HG02840 (cell line): ENCODE measurements around the gene DENND1A.
"Not testable (repeated sequence)": the region's sequence is repeated elsewhere in the genome, so short reads cannot be mapped to it uniquely, and the experiment has no call there.

Experiments
- ATAC-seq: cut with Tn5 transposase; IDR thresholded peaks from one replicate; pipeline ENCODE4 v1.9.1; 2021; ENCODE audit warnings: mild to moderate bottlenecking, moderate library complexity, moderate number of reproducible peaks; ENCODE audit not compliant: unreplicated experiment, low FRiP score

Gene DENND1A

DNA sequence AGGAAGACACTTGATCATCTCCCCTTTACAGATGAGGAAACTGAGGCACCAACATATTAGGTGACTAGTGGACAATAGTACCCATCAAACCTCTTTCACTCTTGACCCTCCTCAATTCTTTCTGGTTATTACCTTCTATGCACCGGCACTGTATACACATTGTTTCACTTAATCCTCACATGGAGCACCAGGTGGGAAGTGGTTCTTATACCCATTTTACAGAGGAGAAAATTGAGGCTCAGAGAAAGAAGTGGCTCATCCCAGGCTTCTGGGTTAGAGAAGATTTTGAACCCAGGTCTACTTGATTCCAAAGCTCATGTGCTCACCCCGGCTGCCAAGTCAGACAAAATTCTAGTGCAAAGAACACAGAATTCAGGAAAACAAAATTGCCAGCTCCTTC lies 17.4 kb upstream of the DENND1A start:
- no peak for ATAC-seq

GRCh38 chr9:123946101-123946821 lies 16.3 kb upstream of the DENND1A start:
- no peak for ATAC-seq

GRCh38 chr9:123945532-123945931 lies 15.6 kb upstream of the DENND1A start:
- ATAC-seq: no peak

DNA sequence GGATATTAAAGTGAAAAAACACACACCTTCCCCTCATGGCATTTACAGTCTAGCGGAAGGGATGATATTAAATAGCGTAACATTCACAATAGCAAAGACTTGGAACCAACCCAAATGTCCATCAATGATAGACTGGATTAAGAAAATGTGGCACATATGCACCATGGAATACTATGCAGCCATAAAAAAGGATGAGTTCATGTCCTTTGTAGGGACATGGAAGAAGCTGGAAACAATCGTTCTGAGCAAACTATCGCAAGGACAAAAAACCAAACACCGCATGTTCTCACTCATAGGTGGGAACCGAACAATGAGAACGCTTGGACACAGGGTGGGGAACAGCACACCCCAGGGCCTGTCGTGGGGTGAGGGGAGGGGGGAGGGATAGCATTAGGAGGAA lies 14.5 kb upstream of the DENND1A start:
- not testable (repeated sequence) for ATAC-seq

DNA sequence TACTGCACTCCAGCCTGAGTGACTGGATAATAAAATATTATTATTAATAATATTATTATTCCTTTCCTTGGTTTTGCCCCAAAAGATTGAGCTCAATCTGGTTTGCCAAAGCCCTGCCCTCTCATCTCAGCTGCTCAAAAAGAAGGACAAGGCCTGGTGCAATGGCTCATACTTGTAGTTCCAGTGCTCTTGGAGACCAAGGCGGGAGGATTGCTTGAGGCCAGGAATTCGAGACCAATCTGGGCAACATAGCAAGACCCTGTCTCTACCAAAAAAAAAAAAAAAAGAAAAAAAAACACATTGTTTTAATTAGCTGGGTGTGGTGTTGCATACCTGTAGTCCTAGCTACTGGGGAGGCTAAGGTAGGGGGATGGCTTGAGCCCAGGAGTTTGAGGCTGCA lies 13.7 kb upstream of the DENND1A start:
- no peak for ATAC-seq

DNA sequence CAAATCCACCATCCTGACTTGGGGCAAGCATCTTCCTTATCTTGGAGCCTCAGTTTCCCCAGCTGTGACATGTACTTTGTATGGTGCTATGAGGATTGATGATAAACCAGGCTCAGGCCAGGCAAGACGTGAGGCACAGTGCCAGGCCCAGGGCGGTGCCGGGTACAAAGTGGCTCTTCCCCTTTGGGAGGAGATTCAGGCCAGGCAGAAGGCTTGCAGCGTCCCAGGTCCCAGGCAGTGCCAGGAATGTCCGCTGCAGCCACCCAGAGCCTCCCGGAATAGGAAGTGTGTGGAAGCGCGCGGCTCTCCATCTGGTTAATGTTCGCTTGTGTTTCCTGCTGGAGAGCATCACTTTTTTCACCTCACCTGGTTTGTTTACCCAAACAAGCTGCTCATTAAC lies 12.6 kb upstream of the DENND1A start:
- no peak for ATAC-seq

GRCh38 chr9:123941524-123942070 lies 11.7 kb upstream of the DENND1A start:
- no peak for ATAC-seq

GRCh38 chr9:123940721-123941523 lies 11.0 kb upstream of the DENND1A start:
- ATAC-seq: no peak

GRCh38 chr9:123938401-123938800 lies 8.5 kb upstream of the DENND1A start:
- no peak for ATAC-seq

- not testable (repeated sequence) for ATAC-seq
Measured at GRCh38 chr9:123936575-123936974, 6.6 kb upstream of the DENND1A start.

DNA sequence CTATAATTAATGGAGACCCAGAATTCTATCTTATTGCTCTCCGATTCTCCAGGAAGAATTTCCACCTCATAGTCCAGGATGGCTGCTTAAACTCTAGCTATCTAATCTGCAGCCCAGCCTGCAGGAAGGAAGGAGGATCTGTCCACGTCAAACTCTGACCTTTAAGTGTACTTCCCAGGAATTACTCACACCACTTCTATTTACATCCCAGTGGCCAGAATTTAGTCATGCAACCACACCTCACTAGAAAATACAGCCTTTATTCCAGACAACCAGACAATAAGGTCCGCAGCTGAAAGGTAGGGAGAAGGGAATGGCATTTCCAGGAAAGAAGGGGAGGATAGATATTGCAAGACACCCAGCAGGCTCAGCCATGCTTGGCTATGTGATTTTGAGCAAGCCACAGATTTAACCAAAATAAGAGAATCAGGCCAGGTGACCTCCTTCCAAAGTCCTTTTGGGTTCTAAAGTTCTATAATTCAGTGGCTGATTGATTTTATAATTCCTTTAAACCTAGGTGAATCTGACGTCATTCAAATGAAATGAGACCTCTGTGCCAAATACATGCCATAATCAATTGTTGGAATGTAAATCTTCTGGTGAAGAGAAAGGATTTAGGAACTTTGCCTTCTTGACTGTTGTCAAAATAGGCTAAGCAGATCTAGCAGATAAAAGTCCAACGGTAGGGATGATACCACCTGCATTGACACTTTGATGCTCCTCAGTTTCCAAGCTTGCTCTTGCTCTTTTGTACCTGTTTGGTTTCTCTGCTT lies 3.7 kb upstream of the DENND1A start:
- ATAC-seq: no peak

DNA sequence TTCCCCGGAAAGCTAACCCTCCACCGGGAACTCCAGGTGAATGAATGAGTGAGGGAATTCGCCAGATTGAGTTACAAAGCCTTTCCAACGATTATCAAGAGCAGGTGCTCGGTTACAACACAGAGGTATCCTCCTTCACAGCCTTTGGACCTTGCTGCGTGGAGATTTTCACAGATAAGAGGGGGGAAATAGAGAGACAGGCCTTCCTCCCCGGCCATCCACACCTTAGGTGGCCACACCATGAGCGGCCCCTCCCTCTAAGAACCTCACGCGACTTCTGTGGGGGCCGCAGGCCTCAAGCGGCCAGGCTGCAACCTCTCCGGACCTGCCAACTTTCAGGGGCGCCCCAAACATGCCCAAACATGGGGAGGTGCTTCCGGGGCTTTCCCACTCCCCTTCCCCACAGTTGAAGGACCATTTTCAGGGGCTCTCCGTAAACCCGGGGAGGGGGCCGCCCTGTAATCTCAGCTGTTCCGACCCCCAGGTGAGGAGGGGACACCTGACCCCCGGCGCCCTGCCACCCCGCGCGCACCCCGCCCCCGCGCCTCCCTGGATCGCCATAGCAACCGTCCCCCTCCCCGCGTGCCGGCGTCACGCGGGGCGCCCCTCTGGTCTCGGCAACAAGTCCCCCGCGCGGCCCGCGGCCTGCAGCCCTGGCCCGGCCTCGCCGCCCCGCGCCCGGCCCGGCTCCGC lies 603 bp downstream of the DENND1A start:
- ATAC-seq: peak; percentile 15

DNA sequence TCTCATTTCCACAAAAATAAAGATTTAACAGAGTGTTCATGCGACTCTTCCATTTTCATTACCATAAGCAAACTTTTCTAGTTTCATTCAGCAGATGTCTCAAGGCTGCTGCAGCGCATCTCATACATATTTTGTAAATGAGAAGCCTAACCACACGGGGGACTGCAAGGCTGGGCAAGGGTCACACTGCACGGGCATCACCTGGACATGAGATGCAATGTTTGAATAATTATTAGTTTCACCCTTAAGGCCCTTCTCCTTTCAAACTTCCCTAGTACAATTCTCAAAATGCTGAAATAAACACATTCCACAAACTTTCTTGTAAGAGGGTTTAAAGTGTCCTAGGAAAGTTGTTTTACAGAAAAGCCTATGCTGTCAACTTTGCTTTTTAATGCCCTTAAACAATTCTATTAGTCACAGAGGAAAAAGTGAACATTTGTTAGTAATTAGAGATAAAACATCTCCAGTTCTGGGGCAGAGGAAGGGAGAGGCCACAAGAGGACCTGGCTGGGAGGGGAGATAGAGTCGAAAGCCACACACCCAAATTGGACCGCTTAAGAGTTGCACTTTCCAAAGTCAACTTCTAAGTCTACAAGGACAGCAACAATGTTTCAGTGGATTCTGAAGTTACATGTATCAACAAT lies 1.3 kb downstream of the DENND1A start:
- no peak for ATAC-seq

DNA sequence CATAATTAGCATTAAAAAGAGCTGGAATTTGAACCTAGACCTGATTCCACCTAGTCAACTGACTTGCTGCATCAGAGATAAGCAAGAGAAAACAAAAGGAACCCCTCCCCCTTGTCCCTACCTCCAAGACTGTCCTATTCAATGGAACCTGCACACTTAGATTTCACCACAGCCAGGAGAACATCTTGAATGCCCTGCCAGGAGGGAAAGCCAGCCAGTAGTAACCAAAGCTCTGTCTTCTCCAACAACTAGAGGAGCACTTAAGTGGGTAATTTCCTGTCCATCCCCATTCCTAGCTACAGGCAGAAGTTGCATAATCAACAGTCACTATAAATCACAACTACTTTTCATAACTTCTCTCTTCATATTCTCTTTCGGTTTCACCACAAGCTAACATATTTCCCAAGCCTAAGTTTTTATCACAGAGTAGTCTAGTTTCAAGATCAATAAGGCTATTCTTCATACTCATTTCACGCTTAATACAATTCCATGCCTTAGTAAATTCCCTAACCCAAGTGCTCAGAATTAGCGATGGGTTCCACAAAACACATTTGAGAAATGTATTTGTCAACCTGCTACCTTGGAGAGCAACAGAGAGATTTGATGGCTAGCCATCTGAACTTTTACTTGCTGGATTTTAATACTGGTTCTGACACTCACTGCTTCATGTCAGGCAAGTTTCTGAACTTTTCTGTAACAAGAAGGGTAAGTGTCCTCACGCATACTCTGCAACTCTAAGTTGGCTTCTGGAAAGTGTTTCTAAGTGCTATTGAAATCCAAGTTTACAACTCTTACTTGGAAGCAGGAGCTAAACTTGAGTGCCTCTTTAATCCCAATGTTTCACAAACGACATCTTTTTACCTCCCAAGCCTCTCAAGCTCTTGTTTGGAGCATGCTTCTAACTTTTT lies 2.0 kb downstream of the DENND1A start:
- ATAC-seq: no peak

GRCh38 chr9:123926941-123927340 lies 3.0 kb downstream of the DENND1A start:
- ATAC-seq: no peak

DNA sequence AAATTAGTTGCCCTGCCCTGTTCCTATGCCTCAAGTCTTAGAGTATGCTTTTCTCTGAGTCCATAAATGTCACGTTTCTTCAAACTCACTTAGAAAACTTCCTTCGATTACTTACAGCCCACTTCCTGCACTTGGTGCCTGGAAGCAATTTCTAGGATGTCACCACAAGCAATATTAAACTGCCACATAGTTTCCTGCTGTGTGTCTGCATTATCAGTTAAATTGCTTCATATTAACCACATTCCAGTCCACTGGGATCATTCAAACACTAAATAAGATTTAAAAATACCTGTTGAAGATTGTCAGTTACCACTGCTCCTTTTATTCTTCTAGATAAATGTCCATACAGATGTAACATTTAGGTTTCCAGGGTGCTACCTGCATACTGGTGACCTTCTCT lies 4.1 kb downstream of the DENND1A start:
- no peak for ATAC-seq

DNA sequence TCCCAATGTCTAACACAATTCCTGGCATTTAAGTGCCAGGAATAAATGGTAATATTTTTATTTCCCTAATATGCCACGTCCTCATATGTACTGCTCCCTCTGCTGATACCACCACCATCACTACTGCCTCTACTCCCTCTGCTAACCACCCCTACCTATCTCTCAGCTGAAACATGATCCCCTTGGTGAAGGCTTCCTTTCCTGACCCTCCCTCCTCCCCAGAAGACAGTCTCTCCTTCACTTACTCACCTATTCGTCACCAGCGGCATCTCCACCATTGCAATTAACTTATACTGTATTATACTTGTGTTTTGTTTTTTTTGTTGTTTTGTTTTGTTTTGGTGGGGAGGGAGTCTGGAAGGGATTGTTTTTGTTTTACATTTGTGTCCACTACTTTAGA lies 4.8 kb downstream of the DENND1A start:
- no peak for ATAC-seq

GRCh38 chr9:123924727-123925126 lies 5.2 kb downstream of the DENND1A start:
- no peak for ATAC-seq

- ATAC-seq: no peak
Measured at GRCh38 chr9:123923884-123924283, 6.0 kb downstream of the DENND1A start.
